ENCODE data around the gene C1orf35. TPM values are rescaled to one million over a fixed set of nuclear protein-coding genes. Genes with fewer than 3 reads are reported as not detected.

The C1orf35 gene
- total RNA-seq, 1 experiment from 2014 or later = 31.0 TPM

DNA sequence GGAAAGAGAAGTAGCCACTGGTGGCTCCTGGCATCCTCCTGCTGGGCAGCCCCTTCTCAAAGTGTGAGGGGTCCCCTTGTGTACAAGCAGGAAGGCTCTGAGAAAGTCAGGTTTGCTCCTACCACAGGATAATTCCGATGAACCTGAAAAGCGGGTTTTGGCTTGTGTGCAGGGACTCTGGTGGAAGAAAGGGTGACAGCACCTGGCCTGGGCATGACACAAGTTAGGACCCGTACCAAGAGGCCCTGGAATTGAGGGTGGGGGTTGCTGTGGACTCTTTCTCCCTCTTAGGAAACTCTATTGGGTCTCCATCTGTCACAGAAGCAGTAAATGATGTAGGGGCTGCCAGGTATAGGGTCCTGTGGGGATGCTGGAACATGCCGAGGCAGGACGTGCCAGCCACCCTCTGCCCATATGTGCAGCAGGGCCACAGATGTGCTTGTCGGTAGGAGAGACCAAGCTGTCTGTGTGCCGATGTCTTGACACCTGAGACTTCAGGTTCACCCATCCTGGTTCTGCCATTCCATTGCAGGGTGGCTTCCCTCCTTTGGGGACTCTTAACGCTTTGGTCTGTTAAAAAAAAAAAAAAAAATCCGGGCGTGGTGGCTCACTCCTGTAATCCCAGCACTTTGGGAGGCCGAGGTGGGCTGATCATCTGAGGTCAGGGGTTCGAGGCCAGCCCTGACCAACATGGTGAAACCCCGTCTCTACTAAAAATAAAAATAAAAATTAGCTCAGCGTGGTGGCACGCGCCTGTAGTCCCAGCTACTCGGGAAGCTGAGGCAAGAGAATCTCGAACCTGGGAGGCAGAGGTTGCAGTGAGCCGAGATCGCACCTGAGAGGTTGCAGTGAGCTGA lies 9.8 kb downstream of the C1orf35 start:
- Mint-ChIP-seq H3K27ac (no peak overlapping the region), H3K9me3 (peaks cover 8 to 11% of the 10 kb centered on the region in 2 experiments), H3K4me3 (no peak overlapping the region), H3K36me3 (ENCODE audit: insufficient read depth in 1 of 3, low read depth in 3 of 3) (peaks cover 44 to 52% (median 45%) of the 10 kb centered on the region in 3 experiments), H3K27me3 (ENCODE audit: low read depth) (no peaks in the 10 kb centered on the region), H3K4me1 (peaks cover 12 to 23% of the 10 kb centered on the region in 2 experiments; a peak in 3 of 4 replicates)
- no CpG with 5 or more reads among the region's 20 CpGs for WGBS (ENCODE audit: extremely low coverage, insufficient read length, low lambda C conversion rate)
- Histone ChIP-seq H2BK120ac (ENCODE audit: low read depth, low read length, poor library complexity, severe bottlenecking) (no peak overlapping the region), H3K79me1 (ENCODE audit: insufficient read depth, low read depth, low read length, poor library complexity, severe bottlenecking) (peaks cover 14% of the 10 kb centered on the region), H4K5ac (ENCODE audit: insufficient read length, low read depth, low read length) (no peak overlapping the region), H4K20me1 (ENCODE audit: control insufficient read depth, insufficient read depth, insufficient read length) (peaks cover 2% of the 10 kb centered on the region), H3K56ac (ENCODE audit: insufficient read length, low read depth, low read length) (no peak overlapping the region), H3K79me2 (ENCODE audit: insufficient read depth, low read length) (peaks cover 74% of the 10 kb centered on the region), H3K4me2 (ENCODE audit: insufficient read depth, insufficient read length, low read length) (no peak overlapping the region), H3K9ac (ENCODE audit: extremely low read depth, insufficient read length, low read length) (no peak overlapping the region), H2BK15ac (ENCODE audit: low read depth, low read length) (no peak overlapping the region), H4K91ac (ENCODE audit: insufficient read length, low read depth, low read length) (no peak overlapping the region), H3K23me2 (ENCODE audit: insufficient read length, low read depth, low read length, poor library complexity, severe bottlenecking) (no peaks in the 10 kb centered on the region), H2AK5ac (ENCODE audit: insufficient read length, low read length) (no peak overlapping the region), H4K8ac (replicated peaks; ENCODE audit: insufficient read length, low read depth, low read length) (no peak overlapping the region), H2BK20ac (ENCODE audit: low read depth, low read length, poor library complexity, severe bottlenecking) (no peak overlapping the region), H3T11ph (ENCODE audit: low read length) (no peak overlapping the region), H3K27me3 (ENCODE audit: insufficient read depth, low read length) (no peaks in the 10 kb centered on the region), H3K27ac (ENCODE audit: insufficient read length, low read depth, low read length) (no peak overlapping the region), H3K9me3 (ENCODE audit: control insufficient read depth, low read depth, low read length) (no peaks in the 10 kb centered on the region), H3K4ac (ENCODE audit: low read depth, low read length) (no peak overlapping the region), H2BK5ac (ENCODE audit: insufficient read length, low read length) (no peak overlapping the region), H2BK12ac (ENCODE audit: insufficient read length, low read depth, low read length) (no peak overlapping the region), H3K4me1 (ENCODE audit: insufficient read depth, low read length) (no peaks in the 10 kb centered on the region), H3K18ac (ENCODE audit: insufficient read length, low read depth, low read length) (no peak overlapping the region), H3K14ac (ENCODE audit: insufficient read depth, low read length) (no peak overlapping the region), H3K23ac (ENCODE audit: insufficient read length, low read depth, low read length) (no peak overlapping the region), H2AFZ (ENCODE audit: low read length) (no peak overlapping the region)
- TF ChIP-seq, protein P1, sequence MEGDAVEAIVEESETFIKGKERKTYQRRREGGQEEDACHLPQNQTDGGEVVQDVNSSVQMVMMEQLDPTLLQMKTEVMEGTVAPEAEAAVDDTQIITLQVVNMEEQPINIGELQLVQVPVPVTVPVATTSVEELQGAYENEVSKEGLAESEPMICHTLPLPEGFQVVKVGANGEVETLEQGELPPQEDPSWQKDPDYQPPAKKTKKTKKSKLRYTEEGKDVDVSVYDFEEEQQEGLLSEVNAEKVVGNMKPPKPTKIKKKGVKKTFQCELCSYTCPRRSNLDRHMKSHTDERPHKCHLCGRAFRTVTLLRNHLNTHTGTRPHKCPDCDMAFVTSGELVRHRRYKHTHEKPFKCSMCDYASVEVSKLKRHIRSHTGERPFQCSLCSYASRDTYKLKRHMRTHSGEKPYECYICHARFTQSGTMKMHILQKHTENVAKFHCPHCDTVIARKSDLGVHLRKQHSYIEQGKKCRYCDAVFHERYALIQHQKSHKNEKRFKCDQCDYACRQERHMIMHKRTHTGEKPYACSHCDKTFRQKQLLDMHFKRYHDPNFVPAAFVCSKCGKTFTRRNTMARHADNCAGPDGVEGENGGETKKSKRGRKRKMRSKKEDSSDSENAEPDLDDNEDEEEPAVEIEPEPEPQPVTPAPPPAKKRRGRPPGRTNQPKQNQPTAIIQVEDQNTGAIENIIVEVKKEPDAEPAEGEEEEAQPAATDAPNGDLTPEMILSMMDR (conservative IDR thresholded peaks at IDR 0.05) = no peak
- peak; percentile 12 for DNase-seq
